Naive B cell (primary cell): ENCODE results near the gene MPZL2. TPM values are rescaled to one million over a fixed set of nuclear protein-coding genes. Genes with fewer than 3 reads are reported as not detected.

Source experiments
- ATAC-seq, 2 donors: fragments of 150-1000 bp; cut with Tn5 transposase; 2 replicates each; pipeline ENCODE4 v1.10.0; 2021; ENCODE audit warnings: low read depth in 2 of 2, mild to moderate bottlenecking in 2 of 2, moderate library complexity in 2 of 2
- DNase-seq: peaks from one replicate; pipeline ENCODE4 v3.0.0; 2022
- H3K27ac Mint-ChIP-seq, 6 donors: one replicate each; pipeline ENCODE4 v1.8.0; 2020 to 2022; ENCODE audit warnings: mild to moderate bottlenecking in 6 of 6, mixed read lengths in 6 of 6, moderate library complexity in 5 of 6, inconsistent platforms in 2 of 6
- H3K27me3 Mint-ChIP-seq, 3 donors: one replicate each; pipeline ENCODE4 v1.8.0; 2021 to 2022; ENCODE audit warnings: mixed read lengths in 3 of 3, mild to moderate bottlenecking in 1 of 3
- H3K36me3 Mint-ChIP-seq, 2 donors: one replicate each; pipeline ENCODE4 v1.8.0; 2020 to 2022; ENCODE audit warnings: mixed read lengths in 2 of 2, inconsistent platforms in 1 of 2, mild to moderate bottlenecking in 1 of 2
- H3K4me1 Mint-ChIP-seq, 3 donors: one replicate each; pipeline ENCODE4 v1.8.0; 2020 to 2022; ENCODE audit warnings: mixed read lengths in 3 of 3, inconsistent platforms in 1 of 3, mild to moderate bottlenecking in 1 of 3, moderate library complexity in 1 of 3
- H3K4me3 Mint-ChIP-seq, 8 donors: one replicate each; pipeline ENCODE4 v1.8.0; 2020 to 2022; ENCODE audit warnings: mild to moderate bottlenecking in 8 of 8, mixed read lengths in 8 of 8, moderate library complexity in 8 of 8, inconsistent platforms in 2 of 8
- H3K9me3 Mint-ChIP-seq, 7 donors: one replicate each; pipeline ENCODE4 v1.8.0; 2020 to 2022; ENCODE audit warnings: mixed read lengths in 7 of 7, mild to moderate bottlenecking in 5 of 7, inconsistent platforms in 2 of 7, moderate library complexity in 1 of 7
- polyA plus RNA-seq, 6 donors: library from polyadenylated mRNA; unstranded; fragments of 300-500 nt; fragmentation: Illumina TruSeq; gene quantifications; one replicate each; pipeline ENCODE4 v1.2.3, GENCODE V29; 2021; ENCODE audit warnings: low read depth in 6 of 6

MPZL2 gene
- polyA plus RNA-seq, 6 donors from 2014 or later = not detected

DNA sequence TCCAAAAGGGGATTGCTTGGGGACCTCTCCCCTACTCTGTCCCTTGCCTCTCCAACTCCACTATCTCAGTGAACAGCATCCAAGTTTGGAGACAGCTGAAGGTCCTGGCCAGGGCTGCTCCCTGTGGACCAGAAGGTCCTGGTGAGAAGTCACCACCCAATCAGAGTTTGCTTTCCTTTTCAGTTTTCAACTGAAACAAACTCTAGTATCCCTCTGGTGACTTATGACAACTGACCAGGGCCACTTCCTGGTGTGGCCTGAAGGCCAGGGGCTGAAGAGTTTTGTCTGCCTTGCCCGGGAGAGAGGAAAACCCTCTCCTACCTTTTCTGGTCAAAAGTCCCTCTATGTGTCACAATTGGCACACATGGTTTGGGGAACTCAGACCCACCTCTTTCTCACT, 44.4 kb downstream of the MPZL2 start:
- Mint-ChIP-seq H3K9me3 (no peaks in the 10 kb centered on the region), H3K27me3 (peaks cover 23 to 42% (median 35%) of the 10 kb centered on the region in 3 donors), H3K4me3 (no peak overlapping the region), H3K27ac (no peak overlapping the region), H3K4me1 (peaks cover 20 to 31% (median 27%) of the 10 kb centered on the region in 3 donors), H3K36me3 (no peaks in the 10 kb centered on the region)
- ATAC-seq (no peak), DNase-seq (no peak)

DNA sequence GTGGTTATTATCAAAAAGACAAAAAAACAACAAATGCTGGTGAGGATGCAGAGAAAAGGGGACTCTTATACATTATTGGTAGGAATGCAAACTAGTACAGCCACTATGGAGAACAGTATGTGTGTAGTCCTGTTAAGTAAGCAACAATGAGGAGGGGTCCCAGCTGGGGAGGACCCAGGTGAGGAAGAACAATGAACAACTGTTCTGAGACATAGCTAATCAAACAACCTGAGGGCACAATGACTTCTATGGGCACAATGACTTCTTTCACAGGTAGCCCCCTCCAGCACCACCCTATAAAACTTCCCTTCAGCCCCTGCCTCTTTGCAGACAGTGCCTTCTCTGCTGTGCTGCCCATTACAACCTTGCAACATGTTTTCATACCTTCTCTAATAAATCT, 44.9 kb downstream of the MPZL2 start:
- no peaks in the 10 kb centered on the region for H3K9me3 Mint-ChIP-seq
- no peak for ATAC-seq
- peaks cover 23 to 43% (median 35%) of the 10 kb centered on the region in 3 donors for H3K27me3 Mint-ChIP-seq
- no peak for DNase-seq
- no peaks in the 10 kb centered on the region for H3K36me3 Mint-ChIP-seq
- H3K4me3 Mint-ChIP-seq = no peak overlapping the region
- peaks cover 20 to 31% (median 27%) of the 10 kb centered on the region in 3 donors for H3K4me1 Mint-ChIP-seq
- H3K27ac Mint-ChIP-seq = no peak overlapping the region

DNA sequence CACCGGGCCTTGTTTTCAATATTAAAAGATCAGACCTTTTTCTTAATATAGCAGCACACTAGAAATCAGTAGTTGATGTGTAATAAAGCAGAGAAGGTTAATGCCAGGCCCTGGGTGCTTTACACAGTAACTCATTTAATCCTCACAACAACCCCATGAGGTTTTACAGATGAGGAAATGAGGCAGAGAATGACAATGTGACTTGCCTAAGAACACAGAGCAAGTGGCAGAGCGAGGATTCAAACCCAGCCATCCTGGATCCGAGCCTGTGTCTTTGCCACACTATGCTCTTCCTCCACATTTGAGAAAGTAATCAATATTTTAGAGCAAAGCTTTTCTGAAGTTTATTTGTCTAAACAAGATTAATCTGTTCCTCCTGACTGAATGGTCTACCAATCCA, 46.5 kb downstream of the MPZL2 start:
- ATAC-seq (no peak), DNase-seq (no peak)
- Mint-ChIP-seq H3K4me1 (peaks cover 27 to 39% (median 36%) of the 10 kb centered on the region in 3 donors), H3K27me3 (peaks cover 30 to 35% (median 33%) of the 10 kb centered on the region in 3 donors), H3K36me3 (no peaks in the 10 kb centered on the region), H3K27ac (no peak overlapping the region), H3K4me3 (no peak overlapping the region), H3K9me3 (no peaks in the 10 kb centered on the region)

DNA sequence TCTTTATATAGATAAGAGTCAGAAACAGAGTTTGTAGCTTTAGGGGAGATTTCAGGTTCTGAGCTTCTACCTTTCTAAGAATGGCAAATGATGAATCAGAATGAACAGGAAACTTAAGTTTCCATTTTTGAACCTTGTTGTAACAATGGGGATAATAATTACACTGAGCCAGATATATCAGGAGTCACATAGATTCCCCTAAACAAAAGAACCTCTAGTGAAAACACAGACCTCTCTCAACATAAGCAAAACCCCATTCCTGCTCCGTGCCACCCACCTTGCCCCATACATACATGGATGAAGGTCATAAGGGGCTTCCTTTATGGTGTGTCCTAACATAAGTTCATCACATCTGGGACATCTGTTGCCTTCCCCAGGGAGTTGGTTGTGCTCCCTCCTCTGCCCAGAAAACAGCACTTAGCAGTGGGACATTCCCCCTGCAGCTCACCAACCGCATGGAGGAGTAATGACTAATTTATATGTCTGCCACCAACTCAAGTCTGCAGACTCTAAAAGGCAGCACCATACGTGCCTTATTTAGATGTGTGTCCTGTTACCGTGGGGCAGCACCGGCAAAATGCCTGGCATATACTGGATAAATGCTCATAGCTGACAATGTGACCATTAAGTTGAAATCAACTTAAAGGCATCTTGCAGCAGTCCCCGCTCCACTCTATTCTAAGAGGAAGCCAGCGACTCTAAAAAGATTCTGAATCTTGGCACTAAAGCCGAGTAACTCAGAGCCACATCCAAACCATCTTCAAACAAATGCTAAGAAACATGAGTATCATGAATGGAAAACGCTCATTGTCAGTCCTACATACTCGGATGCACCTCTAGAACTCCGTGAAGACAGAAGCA, 47.2 kb downstream of the MPZL2 start:
- peaks cover 27 to 39% (median 31%) of the 10 kb centered on the region in 3 donors for H3K27me3 Mint-ChIP-seq
- H3K4me3 Mint-ChIP-seq = no peak overlapping the region
- ATAC-seq (no peak), DNase-seq (no peak)
- no peak overlapping the region for H3K27ac Mint-ChIP-seq
- peaks cover 33 to 47% (median 44%) of the 10 kb centered on the region in 3 donors for H3K4me1 Mint-ChIP-seq
- H3K36me3 Mint-ChIP-seq = no peaks in the 10 kb centered on the region
- no peaks in the 10 kb centered on the region for H3K9me3 Mint-ChIP-seq

DNA sequence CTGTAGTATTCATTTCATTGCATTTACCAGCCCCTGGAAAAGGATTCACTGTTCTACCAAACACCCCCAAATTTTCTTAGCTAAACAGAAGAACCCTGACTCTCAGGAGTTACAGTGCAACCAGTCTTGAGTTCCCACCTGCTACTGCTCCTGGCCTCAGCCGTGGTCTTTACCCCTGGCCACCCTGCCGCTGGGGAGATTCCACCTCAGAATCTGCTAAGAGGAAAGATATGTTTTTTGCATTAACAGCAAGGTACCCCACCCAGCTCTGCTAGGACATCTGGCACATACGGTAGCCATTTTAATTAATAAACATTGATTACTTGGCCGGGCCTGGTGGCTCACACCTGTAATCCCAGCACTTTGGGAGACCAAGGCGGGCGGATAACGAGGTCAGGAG, 48.3 kb downstream of the MPZL2 start:
- Mint-ChIP-seq H3K36me3 (no peaks in the 10 kb centered on the region), H3K9me3 (no peaks in the 10 kb centered on the region), H3K27ac (no peak overlapping the region), H3K4me1 (peaks cover 35 to 51% (median 47%) of the 10 kb centered on the region in 3 donors), H3K27me3 (peaks cover 22 to 47% (median 31%) of the 10 kb centered on the region in 3 donors), H3K4me3 (peak overlapping the region in 5 of 8 donors; percentile 36 to 84 (median 57))
- no peak for ATAC-seq
- DNase-seq = no peak

DNA sequence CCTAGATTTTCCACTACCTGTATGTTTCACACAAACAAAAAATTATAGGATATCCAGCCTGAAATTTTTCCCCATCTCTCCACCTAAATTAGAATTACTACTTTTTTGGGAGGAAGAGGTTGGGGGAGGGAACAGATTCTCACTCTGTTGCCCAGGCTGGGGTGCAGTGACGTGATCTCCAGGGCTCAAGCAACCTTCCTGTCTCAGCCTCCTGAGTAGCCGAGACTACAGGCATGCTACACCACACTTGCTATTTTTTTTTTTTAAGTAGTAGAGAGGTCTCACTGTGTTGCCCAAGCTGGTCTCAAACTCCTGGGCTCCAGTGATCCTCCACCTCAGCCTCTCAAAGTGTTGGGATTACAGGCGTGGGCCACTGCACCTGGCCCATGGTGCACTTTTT, 48.8 kb downstream of the MPZL2 start:
- peak overlapping the region in 2 of 6 donors; percentile 36 to 62 for H3K27ac Mint-ChIP-seq
- no peaks in the 10 kb centered on the region for H3K36me3 Mint-ChIP-seq
- peak overlapping the region in 7 of 8 donors; percentile 12 to 84 (median 58) for H3K4me3 Mint-ChIP-seq
- H3K9me3 Mint-ChIP-seq = no peaks in the 10 kb centered on the region
- ATAC-seq (peak; percentile 33), DNase-seq (no peak)
- H3K4me1 Mint-ChIP-seq = peaks cover 35 to 51% (median 47%) of the 10 kb centered on the region in 3 donors
- H3K27me3 Mint-ChIP-seq = peaks cover 19 to 46% (median 30%) of the 10 kb centered on the region in 3 donors

DNA sequence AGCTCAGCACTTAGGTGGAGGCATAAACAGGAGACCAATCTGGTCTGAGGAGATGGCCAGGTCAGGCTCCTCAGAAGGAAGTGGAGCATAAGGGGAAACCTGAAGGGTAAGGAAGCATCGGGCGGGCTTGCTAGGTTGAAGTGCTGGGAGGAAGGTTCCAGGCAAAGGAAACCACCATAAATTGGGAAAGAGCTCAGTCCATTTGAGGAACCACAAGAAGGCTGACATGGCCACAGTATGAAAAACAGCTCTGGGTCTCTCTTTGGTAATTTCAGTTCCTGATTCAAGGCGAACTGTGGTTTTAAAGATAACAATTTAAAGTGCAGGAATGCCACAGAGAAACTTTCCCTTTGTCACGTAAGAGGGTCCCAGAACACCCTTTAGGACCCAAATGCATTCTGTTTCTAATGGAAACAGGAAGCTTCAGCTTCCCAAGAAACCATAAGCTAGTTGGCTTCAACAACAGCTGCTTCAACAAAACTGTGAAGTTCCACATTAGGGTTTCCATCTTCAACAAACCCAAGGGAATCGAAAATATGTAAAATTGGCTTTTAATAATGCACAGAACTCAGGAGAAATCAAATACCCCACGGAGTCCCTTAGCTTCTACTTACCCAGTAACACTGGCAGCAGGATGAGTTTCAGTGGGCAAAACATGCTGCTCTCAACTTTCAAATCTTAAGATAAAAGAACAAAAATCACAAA, 49.7 kb downstream of the MPZL2 start:
- H3K36me3 Mint-ChIP-seq = no peaks in the 10 kb centered on the region
- DNase-seq = peak; percentile 46
- peaks cover 35 to 51% (median 45%) of the 10 kb centered on the region in 3 donors for H3K4me1 Mint-ChIP-seq
- ATAC-seq = peak; percentile 87 to 88
- H3K4me3 Mint-ChIP-seq = peak overlapping the region; percentile 3 to 84 (median 62)
- peaks cover 11 to 41% (median 22%) of the 10 kb centered on the region in 3 donors for H3K27me3 Mint-ChIP-seq
- peak overlapping the region in 4 of 6 donors; percentile 8 to 62 (median 55) for H3K27ac Mint-ChIP-seq
- H3K9me3 Mint-ChIP-seq = no peaks in the 10 kb centered on the region

DNA sequence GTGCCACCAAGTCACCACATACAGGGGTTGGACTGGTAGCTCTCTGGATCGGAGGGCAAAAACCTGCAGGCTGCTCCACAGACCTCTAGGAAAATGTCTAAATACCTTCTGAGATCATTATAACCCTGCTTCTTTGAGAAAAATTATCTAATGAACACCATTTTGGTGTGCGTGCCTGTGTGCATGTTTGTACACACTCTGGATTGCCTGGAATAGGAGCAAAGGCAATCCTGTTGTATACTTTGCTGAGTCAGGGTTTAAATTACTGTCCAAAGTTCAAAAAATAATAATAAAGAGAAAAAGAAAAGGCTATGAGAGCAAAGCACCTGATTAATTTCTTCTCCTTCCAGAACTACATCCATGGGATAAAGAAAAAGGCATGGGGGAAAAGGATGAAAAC, 50.3 kb downstream of the MPZL2 start:
- Mint-ChIP-seq H3K9me3 (no peaks in the 10 kb centered on the region), H3K27me3 (peaks cover 5 to 35% (median 16%) of the 10 kb centered on the region in 3 donors), H3K36me3 (no peaks in the 10 kb centered on the region), H3K27ac (peak overlapping the region in 2 of 6 donors; percentile 8 to 62), H3K4me3 (peak overlapping the region in 7 of 8 donors; percentile 36 to 84 (median 63)), H3K4me1 (peaks cover 35 to 51% (median 45%) of the 10 kb centered on the region in 3 donors)
- ATAC-seq (no peak), DNase-seq (no peak)

DNA sequence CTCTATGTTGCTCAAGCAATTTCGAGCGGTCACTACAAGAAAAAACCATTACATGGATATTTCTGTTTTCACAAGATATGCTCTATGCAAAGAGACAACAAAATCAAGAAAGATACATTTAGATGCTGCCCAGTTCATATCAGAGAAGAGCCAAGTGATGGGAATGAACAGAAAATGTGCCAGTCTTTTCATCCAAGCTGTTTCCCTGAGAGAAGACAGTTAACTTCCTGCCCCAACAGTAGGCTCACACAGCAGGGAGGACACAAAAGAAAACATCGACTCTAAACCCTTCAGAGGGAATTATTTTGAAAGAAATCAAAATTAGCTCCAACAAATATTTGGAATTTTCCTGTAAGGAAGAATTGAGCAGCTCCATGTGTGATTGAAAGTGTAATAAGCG, 50.9 kb downstream of the MPZL2 start:
- H3K36me3 Mint-ChIP-seq = no peaks in the 10 kb centered on the region
- peak overlapping the region in 3 of 6 donors; percentile 18 to 44 (median 35) for H3K27ac Mint-ChIP-seq
- peaks cover 35 to 49% (median 45%) of the 10 kb centered on the region in 3 donors for H3K4me1 Mint-ChIP-seq
- no peak for ATAC-seq
- peaks cover 4 to 30% (median 14%) of the 10 kb centered on the region in 3 donors for H3K27me3 Mint-ChIP-seq
- H3K9me3 Mint-ChIP-seq = no peaks in the 10 kb centered on the region
- DNase-seq = no peak
- H3K4me3 Mint-ChIP-seq = peak overlapping the region in 3 of 8 donors; percentile 20 to 80 (median 36)

DNA sequence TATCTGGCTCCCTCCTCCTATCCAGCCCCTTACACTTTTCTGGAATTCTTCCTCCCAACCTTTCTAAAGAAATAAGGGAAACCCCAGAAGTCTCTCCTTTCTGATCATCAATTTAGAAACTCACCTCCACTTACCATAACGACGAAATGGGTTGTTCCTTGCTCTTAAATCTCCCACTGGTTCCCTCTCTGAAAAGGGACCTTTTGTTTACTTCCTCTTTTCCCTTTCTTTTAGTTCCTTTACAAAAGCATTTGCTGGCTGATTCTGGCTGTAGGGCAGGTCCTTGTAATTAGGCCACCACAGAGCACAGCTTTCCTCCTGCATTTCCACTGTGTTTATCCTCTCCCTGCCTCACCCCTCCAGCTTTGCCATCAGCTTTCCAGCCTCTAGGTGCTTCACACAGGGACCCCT, 51.3 kb downstream of the MPZL2 start:
- no peak for ATAC-seq
- peak overlapping the region in 3 of 6 donors; percentile 44 to 84 (median 47) for H3K27ac Mint-ChIP-seq
- peaks cover 4 to 30% (median 14%) of the 10 kb centered on the region in 3 donors for H3K27me3 Mint-ChIP-seq
- peaks cover 35 to 46% (median 45%) of the 10 kb centered on the region in 3 donors for H3K4me1 Mint-ChIP-seq
- H3K9me3 Mint-ChIP-seq = no peaks in the 10 kb centered on the region
- H3K36me3 Mint-ChIP-seq = no peaks in the 10 kb centered on the region
- no peak for DNase-seq
- H3K4me3 Mint-ChIP-seq = peak overlapping the region in 1 of 8 donors; percentile 25

DNA sequence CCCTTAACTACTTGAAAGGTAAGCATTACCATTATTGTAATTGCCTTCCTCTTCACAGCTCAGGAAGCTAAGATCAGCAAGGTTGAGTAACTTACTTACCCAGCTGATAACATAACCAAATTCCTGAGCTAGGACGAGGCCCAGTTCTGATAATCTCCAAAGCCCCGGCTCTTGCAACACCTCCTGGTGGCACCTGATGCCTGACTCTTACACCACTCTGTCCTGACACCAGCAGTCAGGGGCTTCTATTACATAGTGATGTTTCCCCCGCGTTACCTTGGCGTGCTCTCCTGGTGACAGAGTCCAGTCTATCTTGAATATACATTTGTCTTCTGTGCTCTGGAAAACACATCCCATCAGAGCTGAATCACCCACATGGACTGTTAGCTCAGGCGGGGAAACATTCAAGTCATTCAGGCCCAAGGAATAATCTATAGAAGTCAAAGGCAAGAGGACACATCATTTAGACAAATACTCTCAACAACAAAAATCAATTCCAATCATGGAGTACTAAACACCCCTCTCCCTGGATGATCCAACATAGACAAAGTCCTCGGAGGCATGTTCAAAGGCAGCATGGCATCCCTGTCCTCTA, 51.9 kb downstream of the MPZL2 start:
- Mint-ChIP-seq H3K36me3 (no peaks in the 10 kb centered on the region), H3K27me3 (peaks cover 4 to 28% (median 15%) of the 10 kb centered on the region in 3 donors), H3K4me1 (peaks cover 35 to 46% (median 45%) of the 10 kb centered on the region in 3 donors), H3K27ac (no peak overlapping the region), H3K9me3 (no peaks in the 10 kb centered on the region), H3K4me3 (no peak overlapping the region)
- no peak for ATAC-seq
- no peak for DNase-seq

DNA sequence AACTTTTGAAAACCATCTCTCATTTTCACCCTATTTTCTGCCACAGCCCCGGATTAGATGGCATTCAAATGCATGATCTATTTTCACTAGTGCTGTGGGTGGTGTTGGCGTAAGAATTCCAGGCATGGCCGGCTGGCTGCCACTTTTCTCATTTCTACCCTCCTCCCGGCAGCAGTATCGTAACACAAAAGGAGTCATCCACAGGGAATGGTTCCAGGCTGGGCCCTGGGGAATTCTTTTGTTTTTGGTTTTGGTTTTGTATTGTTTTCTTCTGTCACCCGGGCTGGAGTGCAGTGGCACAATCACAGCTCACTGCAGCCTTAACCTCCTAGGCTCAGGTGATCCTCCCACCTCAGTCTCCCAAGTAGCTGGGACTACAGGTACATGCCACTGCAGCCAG, 53.1 kb downstream of the MPZL2 start:
- Mint-ChIP-seq H3K4me3 (no peak overlapping the region), H3K4me1 (peaks cover 43 to 55% (median 55%) of the 10 kb centered on the region in 3 donors), H3K36me3 (no peaks in the 10 kb centered on the region), H3K27me3 (peaks cover 8 to 33% (median 15%) of the 10 kb centered on the region in 3 donors), H3K9me3 (peaks cover 0 to 2% (median 0%) of the 10 kb centered on the region in 7 donors), H3K27ac (no peak overlapping the region)
- DNase-seq = no peak
- no peak for ATAC-seq

DNA sequence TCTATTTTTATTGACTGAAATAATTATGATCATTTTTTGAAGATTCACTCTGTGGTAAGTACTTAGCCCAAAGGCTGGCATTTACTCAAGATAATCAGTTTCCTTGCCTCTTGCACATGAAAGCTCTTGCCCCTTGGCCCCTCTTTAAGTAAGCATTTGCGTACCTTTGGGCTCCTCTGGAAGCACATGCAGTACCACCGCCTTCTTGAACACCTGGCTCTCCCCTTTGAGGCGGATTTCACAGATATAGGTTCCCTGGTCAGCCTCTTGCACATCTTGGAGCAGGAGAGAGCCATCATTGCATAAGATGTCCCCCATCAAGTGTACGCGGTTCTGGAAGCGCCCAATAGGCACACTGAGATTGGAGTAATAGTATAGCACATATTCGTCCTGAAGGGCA, 53.8 kb downstream of the MPZL2 start:
- Mint-ChIP-seq H3K4me1 (peaks cover 39 to 52% (median 51%) of the 10 kb centered on the region in 3 donors), H3K36me3 (no peaks in the 10 kb centered on the region), H3K9me3 (peaks cover 0 to 3% (median 0%) of the 10 kb centered on the region in 7 donors), H3K27me3 (peaks cover 8 to 34% (median 15%) of the 10 kb centered on the region in 3 donors), H3K27ac (no peak overlapping the region), H3K4me3 (no peak overlapping the region)
- no peak for DNase-seq
- ATAC-seq = no peak
